GM12891 (cell line): ENCODE results near the gene CAPN2.
"Not testable (repeated sequence)": the region's sequence is repeated elsewhere in the genome, so short reads cannot be mapped to it uniquely, and the experiment has no call there.

Experiments
- PAX5 ChIP-seq: IDR thresholded peaks from 2 replicates; pipeline ENCODE4 v1.6.1; 2011; ENCODE audit warnings: low read length, moderate library complexity, mild to moderate bottlenecking; ENCODE audit not compliant: insufficient read depth, severe bottlenecking
- POLR2A ChIP-seq: IDR thresholded peaks from 2 replicates; pipeline ENCODE4 v1.6.1; 2011; ENCODE audit warnings: low read depth, low read length, control low read depth
- POLR2AphosphoS5 ChIP-seq: IDR thresholded peaks from 2 replicates; pipeline ENCODE4 v1.6.1; 2011; ENCODE audit warnings: low read depth, low read length, control low read depth
- POU2F2 ChIP-seq: IDR thresholded peaks from 2 replicates; pipeline ENCODE4 v1.6.1; 2011; ENCODE audit warnings: low read depth, mild to moderate bottlenecking, control low read depth, low read length, moderate library complexity
- SPI1 ChIP-seq: IDR thresholded peaks from 2 replicates; pipeline ENCODE4 v1.6.1; 2011; ENCODE audit warnings: low read depth, low read length, control low read depth
- TAF1 ChIP-seq: IDR thresholded peaks from 2 replicates; pipeline ENCODE4 v1.6.1; 2011; ENCODE audit warnings: low read depth, low read length, control low read depth

DNA sequence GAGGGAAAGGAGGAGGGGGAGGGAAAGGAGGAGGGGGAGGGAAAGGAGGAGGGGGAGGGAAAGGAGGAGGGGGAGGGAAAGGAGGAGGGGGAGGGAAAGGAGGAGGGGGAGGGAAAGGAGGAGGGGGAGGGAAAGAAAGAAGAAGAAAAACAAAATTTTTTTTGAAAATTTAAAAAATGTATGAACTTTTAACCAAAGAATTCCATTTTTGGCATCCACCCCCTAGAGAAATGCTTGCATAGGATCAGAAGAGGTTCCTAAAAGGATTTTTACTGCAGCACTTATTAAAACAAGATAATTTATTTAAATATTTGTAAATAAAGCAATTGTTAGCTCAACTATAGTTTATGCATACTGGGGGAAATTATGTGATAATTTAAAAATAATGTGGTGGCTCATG, 104.9 kb downstream of the CAPN2 start:
- TF ChIP-seq POLR2A, POLR2AphosphoS5, TAF1, POU2F2, SPI1, PAX5: not testable (repeated sequence)
